ENCODE measurements around the gene COL25A1. TPM values are rescaled to one million over a fixed set of nuclear protein-coding genes. Genes with fewer than 3 reads are reported as not detected.
A peak's percentile ranks its signal among the peaks of the same experiment; 100 is the strongest.

COL25A1 gene
- total RNA-seq, 1 donor = 0.27 TPM

GRCh38 chr4:109183931-109184490 lies 118.4 kb downstream of the COL25A1 start:
- TF ChIP-seq CTCF (IDR thresholded peaks at IDR 0.05; ENCODE audit: insufficient read depth, low read length) = no peak
- no peak overlapping the region for H3K4me3 ChIP-seq (ENCODE audit: low read depth, low read length)
- DNase-seq (ENCODE audit: low read depth) = peak; percentile 2

- TF ChIP-seq CTCF (IDR thresholded peaks at IDR 0.05; ENCODE audit: insufficient read depth, low read length) = no peak
- no peak for DNase-seq (ENCODE audit: low read depth)
- no peak overlapping the region for H3K4me3 ChIP-seq (ENCODE audit: low read depth, low read length)
Measured at GRCh38 chr4:109182696-109183095, 119.8 kb downstream of the COL25A1 start.

- no peak for TF ChIP-seq CTCF (IDR thresholded peaks at IDR 0.05; ENCODE audit: insufficient read depth, low read length)
- DNase-seq (ENCODE audit: low read depth) = no peak
Measured at GRCh38 chr4:109179061-109179460, 123.4 kb downstream of the COL25A1 start.

GRCh38 chr4:109177096-109177810 lies 125.2 kb downstream of the COL25A1 start:
- DNase-seq (ENCODE audit: low read depth) = no peak
- no peak for TF ChIP-seq CTCF (IDR thresholded peaks at IDR 0.05; ENCODE audit: insufficient read depth, low read length)

More at GRCh38 chr4:109179061-109179460, 123.4 kb downstream of the COL25A1 start:
- no peak overlapping the region for H3K4me3 ChIP-seq (ENCODE audit: low read depth, low read length)

GRCh38 chr4:109174224-109174953 lies 128.1 kb downstream of the COL25A1 start:
- no peak overlapping the region for H3K4me3 ChIP-seq (ENCODE audit: low read depth, low read length)
- TF ChIP-seq CTCF (IDR thresholded peaks at IDR 0.05; ENCODE audit: insufficient read depth, low read length) = no peak
- DNase-seq (ENCODE audit: low read depth) = no peak

More at GRCh38 chr4:109177096-109177810, 125.2 kb downstream of the COL25A1 start:
- no peak overlapping the region for H3K4me3 ChIP-seq (ENCODE audit: low read depth, low read length)

- DNase-seq (ENCODE audit: low read depth) = no peak
- H3K4me3 ChIP-seq (ENCODE audit: low read depth, low read length) = no peak overlapping the region
- TF ChIP-seq CTCF (IDR thresholded peaks at IDR 0.05; ENCODE audit: insufficient read depth, low read length) = no peak
Measured at GRCh38 chr4:109172301-109172700, 130.2 kb downstream of the COL25A1 start.
